ENCODE measurements around the gene DLGAP4.
"Not testable (repeated sequence)": the region's sequence is repeated elsewhere in the genome, so short reads cannot be mapped to it uniquely, and the experiment has no call there.

Gene DLGAP4

GRCh38 chr20:36542516-36543183 is 236.5 kb downstream of the DLGAP4 start:
- no peak for DNase-seq

- DNase-seq = no peak
Measured at GRCh38 chr20:36543184-36544133, 237.3 kb downstream of the DLGAP4 start.

GRCh38 chr20:36544134-36545018 is 238.2 kb downstream of the DLGAP4 start:
- DNase-seq = no peak

- DNase-seq = no peak
Measured at GRCh38 chr20:36546111-36546736, 240.1 kb downstream of the DLGAP4 start.

GRCh38 chr20:36547186-36548005 is 241.3 kb downstream of the DLGAP4 start:
- DNase-seq = no peak

- no peak for DNase-seq
Measured at GRCh38 chr20:36548006-36548315, 241.8 kb downstream of the DLGAP4 start.

GRCh38 chr20:36548704-36549627 is 242.8 kb downstream of the DLGAP4 start:
- no peak for DNase-seq

- DNase-seq = no peak
Measured at GRCh38 chr20:36549628-36549941, 243.4 kb downstream of the DLGAP4 start.

- no peak for DNase-seq
Measured at GRCh38 chr20:36549942-36550789, 244.0 kb downstream of the DLGAP4 start.

GRCh38 chr20:36550790-36551299 is 244.7 kb downstream of the DLGAP4 start:
- DNase-seq = no peak

- DNase-seq = no peak
Measured at GRCh38 chr20:36555248-36555647, 249.1 kb downstream of the DLGAP4 start.

GRCh38 chr20:36562724-36563123 is 256.6 kb downstream of the DLGAP4 start:
- no peak for DNase-seq

GRCh38 chr20:36563374-36563773 is 257.2 kb downstream of the DLGAP4 start:
- no peak for DNase-seq

GRCh38 chr20:36564078-36564725 is 258.1 kb downstream of the DLGAP4 start:
- DNase-seq = not testable (repeated sequence)

- not testable (repeated sequence) for DNase-seq
Measured at GRCh38 chr20:36564726-36565121, 258.6 kb downstream of the DLGAP4 start.

GRCh38 chr20:36565520-36565919 is 259.4 kb downstream of the DLGAP4 start:
- DNase-seq = no peak

- no peak for DNase-seq
Measured at GRCh38 chr20:36569847-36570429, 263.8 kb downstream of the DLGAP4 start.

Data from NK-92 treated with Interleukin-12 subunit alpha and Interleukin-12 subunit beta, amount 100 ng/mL, for 24 hours (cell line).